Keratinocyte (primary cell): Measurements from ENCODE around the gene IFNE. TPM values are rescaled to one million over a fixed set of nuclear protein-coding genes. Genes with fewer than 3 reads are reported as not detected.

Experiments used
- DNase-seq: peaks from one replicate; pipeline ENCODE4 v3.0.0-alpha.2; 2011; ENCODE audit warnings: low read depth, missing footprints, low spot score
- FAIRE-seq: peaks from 2 replicates; lab custom pipeline; 2011; peaks lifted over from hg19 to GRCh38; lab: Jason Lieb, UNC
- H2AFZ ChIP-seq: 2 replicates; pipeline ENCODE4 v1.6.0; 2012; ENCODE audit warnings: low read length, control low read depth, inconsistent platforms; ENCODE audit not compliant: control insufficient read depth
- H3K27ac ChIP-seq: 2 replicates; pipeline ENCODE4 v1.5.1; 2011; ENCODE audit warnings: low read length; ENCODE audit not compliant: control insufficient read depth, insufficient read depth
- H3K27me3 ChIP-seq: 3 replicates; pipeline ENCODE4 v1.6.0; 2011; ENCODE audit warnings: low read length; ENCODE audit not compliant: control insufficient read depth, insufficient read depth; ENCODE audit errors: extremely low read depth
- H3K36me3 ChIP-seq, 2 experiments: 2 replicates in 1 of 2; 3 replicates in 1 of 2; pipeline ENCODE4 v1.5.1; 2011; ENCODE audit warnings: low read length in 2 of 2, mild to moderate bottlenecking in 1 of 2; ENCODE audit not compliant: control insufficient read depth in 2 of 2, insufficient read depth in 2 of 2; ENCODE audit errors: extremely low read depth in 1 of 2
- H3K4me1 ChIP-seq: 3 replicates; pipeline ENCODE4 v1.5.1; 2011; ENCODE audit warnings: low read length; ENCODE audit not compliant: control insufficient read depth, insufficient read depth; ENCODE audit errors: extremely low read depth
- H3K4me2 ChIP-seq: 3 replicates; pipeline ENCODE4 v1.6.0; 2011; ENCODE audit warnings: low read depth, low read length; ENCODE audit not compliant: control insufficient read depth, insufficient read depth; ENCODE audit errors: extremely low read depth
- H3K4me3 ChIP-seq, 3 experiments: fragments of 200-600 bp in 1 of 3; sonication (generic) in 1 of 3; 2 replicates in 2 of 3; 3 replicates in 1 of 3; pipeline ENCODE4 v1.5.1; 2011 to 2016; ENCODE audit warnings: low read length in 3 of 3, mild to moderate bottlenecking in 3 of 3, control low read depth in 2 of 3, inconsistent platforms in 1 of 3, low read depth in 1 of 3, mixed read lengths in 1 of 3, mixed run types in 1 of 3, moderate library complexity in 1 of 3; ENCODE audit not compliant: control insufficient read depth in 2 of 3, insufficient read depth in 2 of 3; ENCODE audit errors: extremely low read depth in 1 of 3
- H3K79me2 ChIP-seq: 2 replicates; pipeline ENCODE4 v1.6.0; 2012; ENCODE audit warnings: low read length; ENCODE audit not compliant: control insufficient read depth, insufficient read depth
- H3K9ac ChIP-seq: 3 replicates; pipeline ENCODE4 v1.6.0; 2011; ENCODE audit warnings: low read length; ENCODE audit not compliant: control insufficient read depth, insufficient read depth; ENCODE audit errors: extremely low read depth
- H3K9me1 ChIP-seq: 3 replicates; pipeline ENCODE4 v1.6.0; 2011; ENCODE audit warnings: low read length; ENCODE audit not compliant: control insufficient read depth, insufficient read depth; ENCODE audit errors: extremely low read depth
- H3K9me3 ChIP-seq: 2 replicates; pipeline ENCODE4 v1.5.1; 2012; ENCODE audit warnings: low read depth, low read length; ENCODE audit not compliant: control insufficient read depth
- H4K20me1 ChIP-seq: 3 replicates; pipeline ENCODE4 v1.6.0; 2011; ENCODE audit warnings: low read length; ENCODE audit not compliant: control insufficient read depth, insufficient read depth; ENCODE audit errors: extremely low read depth
- EZH2 ChIP-seq: IDR thresholded peaks from one replicate; pipeline ENCODE4 v1.6.1; 2012; ENCODE audit warnings: inconsistent platforms, mild to moderate bottlenecking, low read length, moderate library complexity
- dilution Hi-C: fragments of 300-500 bp; cut with MboI; formaldehyde crosslinking; loops from one replicate; pipeline ENCODE4 v1.7.0; 2020; ENCODE audit warnings: low sequenced_read_pairs; ENCODE audit not compliant: extremely low pct_ligation_motif_present
- polyA plus RNA-seq, 5 experiments: library from polyadenylated mRNA; depleted of rRNA in 3 of 5; stranded (reverse) in 3 of 5; stranded (forward) in 1 of 5; unstranded in 1 of 5; fragments of >200 nt; gene quantifications; 1 replicate in 1 of 5; 2 replicates in 3 of 5; 3 replicates in 1 of 5; pipeline versions ENCODE4 v1.2.1 to v1.2.3, GENCODE V29; 2011 to 2012; ENCODE audit warnings: missing spikeins in 2 of 5, low read depth in 1 of 5, low replicate concordance in 1 of 5
- TF ChIP-seq, protein P1 (sequence below), 3 experiments: IDR thresholded peaks in 1 of 3; conservative IDR thresholded peaks in 1 of 3; optimal IDR thresholded peaks in 1 of 3; 2 replicates in 2 of 3; 3 replicates in 1 of 3; pipeline versions ENCODE3 to v1.5.1; 2011; ENCODE audit warnings: low read length in 3 of 3, mild to moderate bottlenecking in 3 of 3, moderate library complexity in 2 of 3, control low read depth in 1 of 3, inconsistent platforms in 1 of 3; ENCODE audit not compliant: insufficient read depth in 2 of 3; ENCODE audit errors: extremely low read depth in 1 of 3

Gene IFNE
- polyA plus RNA-seq, 1 donor (not counting 4 experiments of a cell fraction or from before 2014, with no cell fraction given), result 3.9 TPM

DNA sequence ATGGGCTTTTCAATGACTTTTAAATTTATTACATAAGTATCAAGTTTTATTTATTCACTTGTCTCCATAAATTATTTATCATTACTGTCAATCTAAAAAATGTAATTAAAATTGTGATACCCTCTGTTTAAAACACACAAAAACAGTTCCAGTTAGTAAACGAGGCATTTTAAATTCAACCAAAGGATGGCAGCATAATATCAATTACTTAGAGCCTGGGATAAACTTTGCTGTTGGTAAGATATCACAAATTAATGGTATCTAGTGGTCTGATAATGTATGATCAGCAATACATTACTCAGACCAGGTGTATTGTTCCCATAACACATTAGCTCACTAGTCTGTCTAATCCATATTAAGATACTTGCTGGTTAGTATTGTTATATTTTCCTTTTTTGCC, 9.6 kb upstream of the IFNE start:
- Histone ChIP-seq H3K4me3 (no peak overlapping the region), H3K27ac (no peak overlapping the region), H3K9me1 (no peaks in the 10 kb centered on the region), H3K9ac (no peak overlapping the region), H3K4me2 (no peak overlapping the region), H3K27me3 (no peaks in the 10 kb centered on the region), H2AFZ (no peak overlapping the region), H3K79me2 (no peaks in the 10 kb centered on the region), H3K36me3 (peaks cover 1 to 2% of the 10 kb centered on the region in 2 experiments), H3K9me3 (no peaks in the 10 kb centered on the region), H3K4me1 (no peaks in the 10 kb centered on the region), H4K20me1 (peaks cover 4% of the 10 kb centered on the region)
- dilution Hi-C loops, result no loop called here
- DNase-seq (no peak), FAIRE-seq (no peak)
- TF ChIP-seq, protein P1, sequence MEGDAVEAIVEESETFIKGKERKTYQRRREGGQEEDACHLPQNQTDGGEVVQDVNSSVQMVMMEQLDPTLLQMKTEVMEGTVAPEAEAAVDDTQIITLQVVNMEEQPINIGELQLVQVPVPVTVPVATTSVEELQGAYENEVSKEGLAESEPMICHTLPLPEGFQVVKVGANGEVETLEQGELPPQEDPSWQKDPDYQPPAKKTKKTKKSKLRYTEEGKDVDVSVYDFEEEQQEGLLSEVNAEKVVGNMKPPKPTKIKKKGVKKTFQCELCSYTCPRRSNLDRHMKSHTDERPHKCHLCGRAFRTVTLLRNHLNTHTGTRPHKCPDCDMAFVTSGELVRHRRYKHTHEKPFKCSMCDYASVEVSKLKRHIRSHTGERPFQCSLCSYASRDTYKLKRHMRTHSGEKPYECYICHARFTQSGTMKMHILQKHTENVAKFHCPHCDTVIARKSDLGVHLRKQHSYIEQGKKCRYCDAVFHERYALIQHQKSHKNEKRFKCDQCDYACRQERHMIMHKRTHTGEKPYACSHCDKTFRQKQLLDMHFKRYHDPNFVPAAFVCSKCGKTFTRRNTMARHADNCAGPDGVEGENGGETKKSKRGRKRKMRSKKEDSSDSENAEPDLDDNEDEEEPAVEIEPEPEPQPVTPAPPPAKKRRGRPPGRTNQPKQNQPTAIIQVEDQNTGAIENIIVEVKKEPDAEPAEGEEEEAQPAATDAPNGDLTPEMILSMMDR (optimal IDR thresholded peaks at IDR 0.05 in 1 of 3, IDR thresholded peaks at IDR 0.05 in 1 of 3, conservative IDR thresholded peaks at IDR 0.05 in 1 of 3; ENCODE audit: extremely low read depth in 1 of 3, insufficient read depth in 2 of 3, low read length in 3 of 3), result no peak
- TF ChIP-seq EZH2, result no peak

DNA sequence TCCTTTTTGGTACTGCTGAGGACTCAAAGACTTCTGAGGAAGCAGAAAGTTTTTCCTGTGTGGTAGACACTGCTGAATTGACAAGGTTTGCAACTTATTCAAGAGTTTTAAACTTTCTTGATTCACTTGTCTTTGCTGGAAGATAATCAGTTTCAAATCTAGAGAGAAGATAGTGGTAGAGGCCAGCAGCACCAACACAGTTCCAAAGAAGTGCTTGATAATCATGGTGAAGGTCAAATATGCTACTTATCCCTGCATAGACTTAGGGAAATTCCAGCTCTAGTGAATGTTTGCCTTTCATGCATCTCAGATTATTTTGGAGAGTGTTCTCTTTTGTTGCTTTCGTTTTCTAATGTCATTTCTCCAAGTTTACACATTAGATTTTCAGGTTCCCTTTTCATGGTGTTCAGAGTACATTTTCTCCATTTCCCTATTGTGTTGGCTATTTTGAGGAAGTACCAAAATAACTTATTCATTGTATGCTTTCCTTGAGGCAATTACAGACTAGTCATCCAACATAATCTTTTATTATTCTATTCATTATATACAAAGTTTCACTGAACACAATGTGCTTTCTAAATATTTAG, 550 bp downstream of the IFNE start:
- peaks cover 8 to 14% of the 10 kb centered on the region in 2 experiments for H3K36me3 ChIP-seq
- no peaks in the 10 kb centered on the region for H3K79me2 ChIP-seq

More for the DNA sequence above, 550 bp downstream of the IFNE start:
- Histone ChIP-seq H3K9ac (no peak overlapping the region), H3K9me3 (no peaks in the 10 kb centered on the region), H3K9me1 (no peaks in the 10 kb centered on the region), H4K20me1 (no peaks in the 10 kb centered on the region), H3K4me1 (no peaks in the 10 kb centered on the region), H3K4me2 (no peak overlapping the region), H3K27ac (no peak overlapping the region), H3K27me3 (no peaks in the 10 kb centered on the region), H3K4me3 (no peak overlapping the region), H2AFZ (no peak overlapping the region)
- no peak for TF ChIP-seq EZH2
- TF ChIP-seq, protein P1 (optimal IDR thresholded peaks at IDR 0.05 in 1 of 3, IDR thresholded peaks at IDR 0.05 in 1 of 3, conservative IDR thresholded peaks at IDR 0.05 in 1 of 3; ENCODE audit: extremely low read depth in 1 of 3, insufficient read depth in 2 of 3, low read length in 3 of 3), result no peak
- DNase-seq (no peak), FAIRE-seq (no peak)
- dilution Hi-C loops, result no loop called here
